H1 (cell line): ENCODE measurements around the gene GOLGA1. TPM values are rescaled to one million over a fixed set of nuclear protein-coding genes. Genes with fewer than 3 reads are reported as not detected.

Experiments
- CTCF ChIA-PET: fragments of 300-600 bp; sonication (Branson Sonifier 250); formaldehyde crosslinking; loops from one replicate; lab custom pipeline; 2021; ENCODE audit not compliant: partially characterized antibody; lab: Charles Lee
- POLR2A ChIA-PET: fragments of 300-600 bp; sonication (Branson Sonifier 250); formaldehyde crosslinking; loops from one replicate; lab custom pipeline; 2021; ENCODE audit warnings: inconsistent platforms; ENCODE audit not compliant: partially characterized antibody; lab: Charles Lee
- DNase-seq, 2 experiments: peaks; one replicate each; pipeline versions ENCODE4 v3.0.0 to v3.0.0-alpha.2; 2010 to 2022; ENCODE audit warnings: low spot score in 2 of 2, low read depth in 1 of 2, mixed read lengths in 1 of 2
- FAIRE-seq: peaks from 2 replicates; lab custom pipeline; 2011; peaks lifted over from hg19 to GRCh38; lab: Jason Lieb, UNC
- H2AFZ ChIP-seq: 2 replicates; pipeline ENCODE4 v1.8.1; 2012; ENCODE audit warnings: low read length, inconsistent platforms
- H2AK5ac ChIP-seq: 2 replicates; pipeline ENCODE4 v1.6.1; 2013; ENCODE audit warnings: low read depth, low read length
- H2BK120ac ChIP-seq: replicated peaks from 2 replicates; pipeline ENCODE3; 2013; ENCODE audit warnings: low read depth, low read length, inconsistent platforms
- H2BK12ac ChIP-seq: 2 replicates; pipeline ENCODE4 v1.6.1; 2013; ENCODE audit warnings: low read depth, low read length
- H2BK15ac ChIP-seq: 2 replicates; pipeline ENCODE4 v1.6.1; 2013; ENCODE audit warnings: low read length
- H2BK20ac ChIP-seq: 2 replicates; pipeline ENCODE4 v1.6.1; 2013; ENCODE audit warnings: low read length
- H2BK5ac ChIP-seq: 2 replicates; pipeline ENCODE4 v1.6.1; 2013; ENCODE audit warnings: low read depth, low read length
- H3K14ac ChIP-seq: 2 replicates; pipeline ENCODE4 v1.6.1; 2013; ENCODE audit warnings: inconsistent platforms; ENCODE audit not compliant: insufficient read length
- H3K18ac ChIP-seq: 2 replicates; pipeline ENCODE4 v1.6.1; 2013; ENCODE audit warnings: low read length; ENCODE audit errors: extremely low read depth
- H3K23ac ChIP-seq: 2 replicates; pipeline ENCODE4 v1.6.1; 2013; ENCODE audit warnings: inconsistent platforms; ENCODE audit not compliant: insufficient read length
- H3K23me2 ChIP-seq: 2 replicates; pipeline ENCODE4 v1.6.1; 2013; ENCODE audit warnings: low read depth, low read length
- H3K27ac ChIP-seq: 2 replicates; pipeline ENCODE4 v1.6.1; 2011; ENCODE audit warnings: low read depth, low read length, inconsistent platforms
- H3K27me3 ChIP-seq, 4 experiments: replicated peaks in 1 of 4; 1 replicate in 1 of 4; 2 replicates in 3 of 4; pipeline versions ENCODE4 v1.6.1 to v1.8.1; 2011 to 2013; ENCODE audit warnings: low read length in 3 of 4, mild to moderate bottlenecking in 3 of 4, inconsistent platforms in 2 of 4, mixed read lengths in 2 of 4, moderate library complexity in 1 of 4; ENCODE audit not compliant: control insufficient read depth in 3 of 4, insufficient read depth in 3 of 4; ENCODE audit errors: extremely low read depth in 1 of 4
- H3K36me3 ChIP-seq, 4 experiments: 2 replicates each; pipeline versions ENCODE4 v1.6.1 to v1.8.1; 2011 to 2013; ENCODE audit warnings: mild to moderate bottlenecking in 4 of 4, low read length in 3 of 4, moderate library complexity in 2 of 4, control low read depth in 1 of 4, inconsistent platforms in 1 of 4; ENCODE audit not compliant: insufficient read depth in 4 of 4, control insufficient read depth in 2 of 4
- H3K4ac ChIP-seq: replicated peaks from 2 replicates; pipeline ENCODE3; 2013; ENCODE audit warnings: low read length, low read depth, mixed read lengths, inconsistent platforms; ENCODE audit not compliant: insufficient read length
- H3K4me1 ChIP-seq, 4 experiments: replicated peaks in 1 of 4; 1 replicate in 1 of 4; 2 replicates in 3 of 4; pipeline versions ENCODE4 v1.6.1 to v1.8.1; 2011 to 2013; ENCODE audit warnings: low read length in 3 of 4, inconsistent platforms in 2 of 4, mixed read lengths in 1 of 4; ENCODE audit not compliant: insufficient read depth in 4 of 4, control insufficient read depth in 3 of 4
- H3K4me2 ChIP-seq, 2 experiments: 2 replicates each; pipeline versions ENCODE4 v1.6.1 to v1.8.1; 2011 to 2013; ENCODE audit warnings: low read depth in 2 of 2, low read length in 2 of 2, control low read depth in 1 of 2, inconsistent platforms in 1 of 2, mild to moderate bottlenecking in 1 of 2; ENCODE audit not compliant: insufficient read depth in 1 of 2
- H3K4me3 ChIP-seq, 4 experiments: fragments of 200-600, 300-600 bp in 1 of 4; sonication (generic), shearing (Covaris generic), sonication (Bioruptor Twin) in 1 of 4; 2 replicates each; pipeline versions ENCODE4 v1.5.1 to v1.8.1; 2011 to 2016; ENCODE audit warnings: low read length in 4 of 4, low read depth in 3 of 4, control low read depth in 2 of 4, inconsistent platforms in 2 of 4, mild to moderate bottlenecking in 2 of 4, mixed read lengths in 1 of 4, moderate library complexity in 1 of 4; ENCODE audit not compliant: insufficient read depth in 2 of 4; ENCODE audit errors: extremely low read depth in 1 of 4
- H3K56ac ChIP-seq: replicated peaks from 2 replicates; pipeline ENCODE3; 2013; ENCODE audit warnings: low read depth, mild to moderate bottlenecking, mixed read lengths, low read length, inconsistent platforms; ENCODE audit not compliant: insufficient read length
- H3K79me1 ChIP-seq: 2 replicates; pipeline ENCODE4 v1.6.1; 2013; ENCODE audit warnings: low read depth, low read length, control low read depth
- H3K79me2 ChIP-seq, 2 experiments: 2 replicates each; pipeline versions ENCODE4 v1.6.1 to v1.8.1; 2012 to 2013; ENCODE audit warnings: low read length in 2 of 2, mild to moderate bottlenecking in 2 of 2, inconsistent platforms in 1 of 2; ENCODE audit not compliant: insufficient read depth in 2 of 2, control insufficient read depth in 1 of 2
- H3K9ac ChIP-seq, 4 experiments: replicated peaks in 1 of 4; 1 replicate in 1 of 4; 2 replicates in 3 of 4; pipeline versions ENCODE4 v1.6.1 to v1.8.1; 2011 to 2013; ENCODE audit warnings: low read depth in 3 of 4, low read length in 3 of 4, control low read depth in 2 of 4, mild to moderate bottlenecking in 2 of 4, moderate library complexity in 2 of 4, inconsistent platforms in 1 of 4; ENCODE audit errors: extremely low read depth in 1 of 4
- H3K9me3 ChIP-seq, 2 experiments: 2 replicates each; pipeline versions ENCODE4 v1.6.1 to v1.8.1; 2012 to 2013; ENCODE audit warnings: mild to moderate bottlenecking in 2 of 2, moderate library complexity in 2 of 2, control low read depth in 1 of 2, inconsistent platforms in 1 of 2, low read depth in 1 of 2, low read length in 1 of 2, mixed read lengths in 1 of 2; ENCODE audit not compliant: insufficient read depth in 2 of 2
- H4K20me1 ChIP-seq, 2 experiments: replicated peaks in 1 of 2; 2 replicates each; pipeline versions ENCODE3 to v1.8.1; 2011 to 2013; ENCODE audit warnings: inconsistent platforms in 2 of 2, low read length in 2 of 2, mild to moderate bottlenecking in 1 of 2; ENCODE audit not compliant: insufficient read depth in 2 of 2, control insufficient read depth in 1 of 2
- H4K5ac ChIP-seq: 2 replicates; pipeline ENCODE4 v1.6.1; 2013; ENCODE audit warnings: low read length, low read depth, mixed read lengths, inconsistent platforms; ENCODE audit not compliant: insufficient read length
- H4K8ac ChIP-seq: 2 replicates; pipeline ENCODE4 v1.8.0; 2013; ENCODE audit warnings: mild to moderate bottlenecking, moderate library complexity, low read length, inconsistent platforms; ENCODE audit not compliant: insufficient read depth; ENCODE audit errors: extremely low read depth
- H4K91ac ChIP-seq: replicated peaks from 2 replicates; pipeline ENCODE3; 2013; ENCODE audit warnings: low read length, mixed read lengths, inconsistent platforms; ENCODE audit not compliant: insufficient read length
- CEBPB ChIP-seq: IDR thresholded peaks from 2 replicates; pipeline ENCODE4 v1.6.1; 2012; ENCODE audit warnings: low read depth, low read length
- FOSL1 ChIP-seq: IDR thresholded peaks from 2 replicates; pipeline ENCODE4 v1.6.1; 2011; ENCODE audit warnings: mild to moderate bottlenecking, low read depth, low read length, moderate library complexity; ENCODE audit not compliant: insufficient read depth
- HDAC2 ChIP-seq, 2 experiments: fragments of 300-600 bp in 1 of 2; sonication (generic) in 1 of 2; IDR thresholded peaks; 2 replicates each; pipeline ENCODE4 v1.6.1; 2011 to 2012; ENCODE audit warnings: low read depth in 2 of 2, low read length in 2 of 2, mild to moderate bottlenecking in 2 of 2, moderate library complexity in 2 of 2, borderline replicate concordance in 1 of 2, inconsistent platforms in 1 of 2
- KDM1A ChIP-seq: fragments of 200-600, 300-600 bp; sonication (generic); IDR thresholded peaks from 2 replicates; pipeline ENCODE4 v1.7.1; 2016; ENCODE audit warnings: mild to moderate bottlenecking, low read length, borderline replicate concordance
- MAFK ChIP-seq: IDR thresholded peaks from 2 replicates; pipeline ENCODE4 v1.6.1; 2012; ENCODE audit warnings: low read depth, mild to moderate bottlenecking, improper control_type of control experiment, low read length
- RAD21 ChIP-seq, 2 experiments: IDR thresholded peaks in 1 of 2; conservative IDR thresholded peaks in 1 of 2; 2 replicates each; pipeline ENCODE4 v1.6.1; 2011; ENCODE audit warnings: low read depth in 2 of 2, low read length in 2 of 2, improper control_type of control experiment in 1 of 2, inconsistent platforms in 1 of 2, mild to moderate bottlenecking in 1 of 2, moderate library complexity in 1 of 2
- RBBP5 ChIP-seq: IDR thresholded peaks from 2 replicates; pipeline ENCODE4 v1.7.1; 2012; ENCODE audit warnings: low read depth, mild to moderate bottlenecking, inconsistent platforms, low read length, moderate library complexity, borderline replicate concordance
- SP4 ChIP-seq: IDR thresholded peaks from 2 replicates; pipeline ENCODE4 v1.6.1; 2012; ENCODE audit warnings: low read length, inconsistent platforms
- SUZ12 ChIP-seq: fragments of 200-600 bp; sonication (generic); IDR thresholded peaks from 2 replicates; pipeline ENCODE4 v1.6.1; 2012; ENCODE audit warnings: mild to moderate bottlenecking, inconsistent platforms, low read length, moderate library complexity, mixed read lengths
- TCF12 ChIP-seq: IDR thresholded peaks from 2 replicates; pipeline ENCODE4 v1.6.1; 2011; ENCODE audit warnings: low read depth, mild to moderate bottlenecking, low read length
- polyA plus RNA-seq, 7 experiments: library from polyadenylated mRNA; depleted of rRNA in 3 of 7; stranded (reverse) in 5 of 7; unstranded in 2 of 7; fragments of >200 nt in 5 of 7; fragments of 200-250 nt in 2 of 7; gene quantifications; 1 replicate in 5 of 7; 2 replicates in 1 of 7; 4 replicates in 1 of 7; pipeline versions ENCODE4 v1.2.1 to v1.2.3, GENCODE V29; 2011 to 2013; ENCODE audit warnings: missing spikeins in 2 of 7, mixed read lengths in 2 of 7
- total RNA-seq: library from RNA; stranded (reverse); fragmentation: NEBNext Ultra II Directional; extraction: Animal tissue kit (Norgen Biotek cat#: 25700); gene quantifications from 2 replicates; pipeline ENCODE4 v1.2.1, GENCODE V29; 2021
- TF ChIP-seq, protein P1 (sequence below), 3 experiments: IDR thresholded peaks; 1 replicate in 2 of 3; 2 replicates in 1 of 3; pipeline versions ENCODE4 v1.5.1 to v1.6.1; 2011; ENCODE audit warnings: low read length in 3 of 3, mild to moderate bottlenecking in 3 of 3, inconsistent platforms in 2 of 3, low read depth in 1 of 3, moderate library complexity in 1 of 3; ENCODE audit not compliant: insufficient read depth in 1 of 3; ENCODE audit errors: control extremely low read depth in 1 of 3

Gene GOLGA1
- total and polyA plus RNA-seq, 2 of the 8 experiments (the other 6 are each of a cell fraction or from before 2014, with no cell fraction given) = 4.8 to 6.5 TPM

DNA sequence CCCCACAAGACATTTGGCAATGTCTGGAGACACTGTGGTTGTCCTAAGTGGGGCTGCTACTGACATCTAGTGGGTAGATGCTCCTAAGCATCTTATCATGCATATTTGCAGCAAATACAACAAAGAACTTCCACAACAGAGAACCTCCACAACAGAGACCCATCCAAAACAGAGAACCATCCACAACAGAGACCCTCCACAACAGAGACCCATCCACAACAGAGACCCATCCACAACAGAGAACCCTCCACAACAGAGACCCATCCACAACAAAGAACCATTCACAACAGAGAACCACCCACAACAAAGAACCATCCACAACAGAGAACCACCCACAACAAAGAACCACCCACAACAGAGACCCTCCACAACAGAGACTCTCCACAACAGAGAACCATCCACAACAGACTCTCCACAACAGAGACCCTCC, 46.1 kb downstream of the GOLGA1 start:
- Histone ChIP-seq H3K27ac (no peak overlapping the region), H2BK15ac (no peak overlapping the region), H3K56ac (no peak overlapping the region), H3K4me3 (no peak overlapping the region), H2AFZ (no peak overlapping the region), H2BK20ac (no peak overlapping the region), H4K20me1 (no peaks in the 10 kb centered on the region), H4K5ac (no peak overlapping the region), H3K9ac (no peak overlapping the region), H3K79me1 (no peaks in the 10 kb centered on the region), H3K4ac (no peak overlapping the region), H2AK5ac (no peak overlapping the region), H2BK5ac (no peak overlapping the region)
- CTCF ChIA-PET = interaction anchor here (0.8 to 4.5 kb wide), 17 partner anchors 10 to 237 kb away, joined by 3 to 55 read pairs (median 6); partner anchors contain the start of genes OLFML2A, RPL35 and WDR38
- no peak for DNase-seq
- TF ChIP-seq SUZ12 (no peak), MAFK (no peak), RAD21 (IDR thresholded peaks at IDR 0.05 in 1 of 2, conservative IDR thresholded peaks at IDR 0.05 in 1 of 2; ENCODE audit: low read depth in 2 of 2, low read length in 2 of 2) (peak; percentile 69 to 85), KDM1A (no peak), CEBPB (peak; percentile 65; the same call in 1 of the 2 replicates), FOSL1 (no peak), SP4 (no peak), RBBP5 (no peak), HDAC2 (IDR thresholded peaks at IDR 0.05; ENCODE audit: borderline replicate concordance in 1 of 2, low read depth in 2 of 2, low read length in 2 of 2) (no peak), TCF12 (no peak)
- TF ChIP-seq, protein P1, sequence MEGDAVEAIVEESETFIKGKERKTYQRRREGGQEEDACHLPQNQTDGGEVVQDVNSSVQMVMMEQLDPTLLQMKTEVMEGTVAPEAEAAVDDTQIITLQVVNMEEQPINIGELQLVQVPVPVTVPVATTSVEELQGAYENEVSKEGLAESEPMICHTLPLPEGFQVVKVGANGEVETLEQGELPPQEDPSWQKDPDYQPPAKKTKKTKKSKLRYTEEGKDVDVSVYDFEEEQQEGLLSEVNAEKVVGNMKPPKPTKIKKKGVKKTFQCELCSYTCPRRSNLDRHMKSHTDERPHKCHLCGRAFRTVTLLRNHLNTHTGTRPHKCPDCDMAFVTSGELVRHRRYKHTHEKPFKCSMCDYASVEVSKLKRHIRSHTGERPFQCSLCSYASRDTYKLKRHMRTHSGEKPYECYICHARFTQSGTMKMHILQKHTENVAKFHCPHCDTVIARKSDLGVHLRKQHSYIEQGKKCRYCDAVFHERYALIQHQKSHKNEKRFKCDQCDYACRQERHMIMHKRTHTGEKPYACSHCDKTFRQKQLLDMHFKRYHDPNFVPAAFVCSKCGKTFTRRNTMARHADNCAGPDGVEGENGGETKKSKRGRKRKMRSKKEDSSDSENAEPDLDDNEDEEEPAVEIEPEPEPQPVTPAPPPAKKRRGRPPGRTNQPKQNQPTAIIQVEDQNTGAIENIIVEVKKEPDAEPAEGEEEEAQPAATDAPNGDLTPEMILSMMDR (IDR thresholded peaks at IDR 0.05; ENCODE audit: control extremely low read depth in 1 of 3, insufficient read depth in 1 of 3, low read depth in 1 of 3, low read length in 3 of 3) = peak in 2 of 3 experiments; percentile 60 to 67; a peak in 3 of 4 replicates
- TF ChIP-seq, all 59 proteins: peak for 3
- no peak overlapping the region for H3K18ac ChIP-seq
- H3K23me2 ChIP-seq = no peaks in the 10 kb centered on the region
- peaks cover 0 to 6% (median 0%) of the 10 kb centered on the region in 4 experiments; a peak in 3 of 8 replicates for H3K36me3 ChIP-seq
- H2BK120ac ChIP-seq = no peak overlapping the region
- H3K4me1 ChIP-seq = no peaks in the 10 kb centered on the region
- H4K8ac ChIP-seq = no peak overlapping the region
- POLR2A ChIA-PET = interaction anchor here (2.0 to 31.1 kb wide), 2 partner anchors 14 to 32 kb away, joined by 7 to 573 read pairs; partner anchors contain the start of genes ARPC5L, RPL35 and WDR38
- no peaks in the 10 kb centered on the region for H3K79me2 ChIP-seq
- H3K14ac ChIP-seq = no peak overlapping the region
- peak; percentile 65 for FAIRE-seq
- no peaks in the 10 kb centered on the region for H3K27me3 ChIP-seq
- H3K9me3 ChIP-seq = no peaks in the 10 kb centered on the region
- no peak overlapping the region for H4K91ac ChIP-seq
- no peak overlapping the region for H3K4me2 ChIP-seq
- H3K23ac ChIP-seq = no peak overlapping the region
- no peak overlapping the region for H2BK12ac ChIP-seq
